Measurements from ENCODE around the gene OSGIN1.
A peak's percentile ranks its signal among the peaks of the same experiment; 100 is the strongest.
"Not testable (repeated sequence)": the region's sequence is repeated elsewhere in the genome, so short reads cannot be mapped to it uniquely, and the experiment has no call there.

OSGIN1 gene

DNA sequence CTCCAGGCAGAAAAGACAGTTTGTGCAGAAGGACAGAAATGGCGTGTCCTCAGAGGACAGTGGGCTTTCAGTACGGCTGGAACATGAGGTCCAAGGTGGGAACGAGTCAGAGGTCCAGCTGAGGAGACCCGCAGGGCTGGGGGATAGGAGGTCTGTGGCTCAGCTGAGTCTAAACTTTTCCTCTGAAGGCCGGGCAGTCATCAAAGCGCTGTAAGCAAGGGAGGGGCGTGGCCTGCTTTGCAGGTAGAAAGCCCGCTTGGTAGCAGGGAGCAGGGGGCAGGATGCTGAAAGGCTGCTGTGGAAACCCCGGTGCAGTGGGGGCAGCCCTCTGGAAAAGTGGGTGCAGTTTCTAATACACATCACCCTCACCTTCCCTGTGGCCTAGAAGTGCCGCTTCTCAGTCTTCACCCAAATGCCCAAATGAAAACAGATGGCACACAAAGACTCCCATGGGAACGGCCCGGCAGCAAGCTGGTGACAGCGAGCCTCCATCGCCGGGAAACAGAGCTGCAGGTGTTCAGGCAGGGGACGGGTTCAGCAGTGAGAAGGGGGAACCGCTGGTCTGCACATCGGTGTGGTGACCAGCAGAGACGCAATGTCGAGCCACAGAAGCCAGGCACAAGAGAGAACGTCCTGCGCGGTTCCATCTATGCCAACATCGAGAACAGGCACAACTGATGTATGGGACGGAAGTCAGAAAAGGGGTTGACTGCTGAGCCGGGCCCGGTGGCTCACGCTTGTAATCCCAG is 12.2 kb upstream of the OSGIN1 start:
- no peak for DNase-seq (ENCODE audit: low read depth in 2 of 2)

DNA sequence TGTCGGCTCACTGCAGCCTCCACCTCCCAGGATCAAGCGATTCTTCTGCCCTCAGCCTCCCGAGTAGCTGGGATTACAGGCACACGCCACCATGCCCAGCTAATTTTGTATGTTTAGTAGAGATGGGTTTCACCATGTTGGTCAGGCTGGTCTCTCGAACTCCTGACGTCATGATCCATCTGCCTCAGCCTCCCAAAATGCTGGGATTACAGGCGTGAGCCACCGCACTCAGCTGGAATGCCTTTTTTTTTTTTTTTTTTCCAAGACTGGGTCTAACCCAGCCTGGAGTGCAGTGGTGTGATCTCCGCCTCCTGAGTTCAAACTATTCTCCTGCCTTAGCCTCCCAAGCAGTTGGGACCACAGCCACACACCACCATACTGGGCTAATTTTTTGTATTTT is 11.5 kb upstream of the OSGIN1 start:
- not testable (repeated sequence) for DNase-seq (ENCODE audit: low read depth in 2 of 2)

DNA sequence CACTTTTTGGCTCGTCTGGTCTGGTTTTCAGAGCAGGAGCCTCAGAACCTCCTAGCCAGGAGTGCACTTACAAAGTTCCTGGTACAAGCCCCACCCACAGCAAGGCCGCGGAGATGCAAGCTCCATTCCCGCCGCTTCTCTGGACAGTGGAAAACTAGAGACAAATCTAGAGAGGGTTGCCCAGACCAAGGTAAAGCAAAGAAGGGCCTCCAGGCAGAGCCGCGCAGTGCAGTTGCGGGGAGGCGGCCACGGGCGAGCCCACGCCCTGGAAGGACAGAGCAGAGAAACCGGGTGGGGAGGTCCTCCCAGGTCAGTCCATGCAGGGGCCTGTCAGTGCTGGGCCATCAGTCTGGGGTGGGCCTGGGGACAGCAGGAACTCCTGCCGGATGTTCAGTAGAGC is 11.0 kb upstream of the OSGIN1 start:
- DNase-seq (ENCODE audit: low read depth in 2 of 2) = no peak

DNA sequence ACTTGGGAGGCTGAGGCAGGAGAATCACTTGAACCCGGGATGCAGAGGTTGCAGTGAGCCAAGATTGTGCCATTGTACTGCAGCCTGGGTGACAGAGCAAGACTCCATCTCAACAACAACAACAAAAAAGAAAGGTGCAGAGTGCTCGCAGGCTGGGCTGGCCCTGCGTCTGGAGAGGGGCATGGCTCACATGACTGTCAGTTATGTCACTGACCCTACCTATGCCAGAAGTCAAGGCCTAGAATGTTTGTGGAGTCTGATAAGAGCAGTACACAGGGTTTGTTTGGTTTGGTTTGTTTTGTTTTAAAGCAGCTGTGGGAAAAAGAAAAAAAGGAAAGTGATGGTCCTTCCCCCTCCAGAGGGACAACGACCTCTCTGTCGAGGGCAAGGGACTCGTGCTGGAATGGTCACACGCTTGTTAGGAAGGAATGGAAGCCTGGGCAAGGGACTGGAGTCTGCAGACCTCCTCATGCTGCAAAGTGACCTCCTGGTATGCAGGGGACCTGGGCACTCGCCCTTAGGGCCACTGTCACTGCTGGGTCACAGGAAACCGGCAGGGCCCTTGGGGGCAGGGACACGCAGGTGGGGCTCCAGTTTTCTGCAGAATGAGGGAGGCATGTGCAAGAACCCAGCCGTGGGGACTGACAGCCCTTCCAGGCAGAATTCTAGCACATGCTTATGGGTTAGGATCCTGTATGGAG is 10.1 kb upstream of the OSGIN1 start:
- DNase-seq (ENCODE audit: low read depth in 2 of 2) = no peak

DNA sequence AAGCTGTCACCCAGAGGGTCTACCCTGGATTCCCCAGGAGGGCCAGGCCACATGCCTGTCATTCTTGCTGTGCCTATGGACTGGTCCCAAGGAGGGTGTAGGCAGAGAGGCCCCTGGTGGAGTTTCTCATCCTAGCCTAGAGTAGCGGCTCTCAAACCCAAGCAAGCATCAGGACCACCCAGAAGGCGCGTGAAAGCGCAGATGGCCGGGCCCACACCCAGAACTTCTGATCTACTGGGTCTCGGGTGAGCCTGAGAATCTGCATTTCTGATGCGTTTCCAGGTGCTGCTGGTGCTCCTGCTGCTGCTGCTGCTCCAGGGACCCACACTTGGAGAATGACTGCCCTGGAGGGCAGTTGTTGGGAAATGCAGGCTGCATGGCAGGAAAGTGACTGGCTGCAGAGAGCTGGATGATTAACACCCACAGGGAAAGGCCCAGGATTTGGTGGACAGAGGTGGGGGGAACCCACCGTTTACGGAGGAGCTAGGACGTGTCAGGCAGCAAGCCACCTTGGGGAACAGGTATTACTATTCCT is 9.5 kb upstream of the OSGIN1 start:
- DNase-seq (ENCODE audit: low read depth in 2 of 2) = no peak

DNA sequence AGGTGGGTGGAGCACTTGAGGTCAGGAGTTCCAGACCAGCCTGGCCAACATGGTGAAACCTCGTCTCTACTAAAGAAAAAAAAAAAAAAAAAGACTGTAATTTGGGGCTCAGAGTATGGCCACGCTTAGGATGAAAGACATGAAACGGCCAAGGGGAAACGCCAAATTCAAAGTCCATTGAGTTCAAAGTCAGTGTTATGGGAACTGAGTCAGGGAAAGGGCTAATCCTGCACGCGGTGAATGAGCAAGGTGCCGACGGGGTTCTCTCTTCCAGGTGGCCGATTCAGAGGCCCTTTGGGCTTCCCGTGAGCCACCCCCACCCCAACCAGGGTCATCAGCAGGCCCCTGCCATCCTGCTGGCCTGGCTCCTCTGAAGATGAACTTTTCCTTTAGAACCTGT is 7.5 kb upstream of the OSGIN1 start:
- no peak for DNase-seq (ENCODE audit: low read depth in 2 of 2)

DNA sequence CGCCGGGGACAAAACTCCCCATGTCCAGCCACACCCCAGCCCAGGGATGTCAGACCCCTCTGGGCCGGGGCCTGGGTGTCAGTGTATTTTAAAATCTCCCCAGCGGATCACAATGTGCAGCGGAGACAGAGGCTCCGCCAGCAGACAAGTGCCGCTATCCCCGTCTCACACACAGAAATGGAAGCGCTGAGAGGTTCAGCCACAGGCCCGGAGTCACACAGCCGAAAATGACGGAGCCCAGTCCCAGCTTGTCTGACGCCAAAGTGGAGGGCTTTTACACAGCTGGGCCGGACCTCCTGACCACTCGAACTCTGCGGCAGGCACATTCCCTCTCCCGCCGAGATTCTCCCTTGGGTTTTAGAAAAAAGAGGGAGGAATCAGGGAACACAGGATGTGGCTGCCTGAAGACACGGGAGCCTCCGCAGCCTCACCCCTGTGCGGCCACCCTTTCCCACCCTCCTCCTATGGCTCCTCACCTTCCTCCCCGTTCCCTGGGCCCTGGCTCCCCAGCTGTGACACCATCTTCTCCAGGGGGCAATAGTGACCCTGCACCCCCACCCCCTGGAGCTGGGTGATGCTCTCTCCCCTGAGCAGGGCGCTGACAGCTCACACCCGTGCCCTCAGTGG is 6.8 kb upstream of the OSGIN1 start:
- no peak for DNase-seq (ENCODE audit: low read depth in 2 of 2)

DNA sequence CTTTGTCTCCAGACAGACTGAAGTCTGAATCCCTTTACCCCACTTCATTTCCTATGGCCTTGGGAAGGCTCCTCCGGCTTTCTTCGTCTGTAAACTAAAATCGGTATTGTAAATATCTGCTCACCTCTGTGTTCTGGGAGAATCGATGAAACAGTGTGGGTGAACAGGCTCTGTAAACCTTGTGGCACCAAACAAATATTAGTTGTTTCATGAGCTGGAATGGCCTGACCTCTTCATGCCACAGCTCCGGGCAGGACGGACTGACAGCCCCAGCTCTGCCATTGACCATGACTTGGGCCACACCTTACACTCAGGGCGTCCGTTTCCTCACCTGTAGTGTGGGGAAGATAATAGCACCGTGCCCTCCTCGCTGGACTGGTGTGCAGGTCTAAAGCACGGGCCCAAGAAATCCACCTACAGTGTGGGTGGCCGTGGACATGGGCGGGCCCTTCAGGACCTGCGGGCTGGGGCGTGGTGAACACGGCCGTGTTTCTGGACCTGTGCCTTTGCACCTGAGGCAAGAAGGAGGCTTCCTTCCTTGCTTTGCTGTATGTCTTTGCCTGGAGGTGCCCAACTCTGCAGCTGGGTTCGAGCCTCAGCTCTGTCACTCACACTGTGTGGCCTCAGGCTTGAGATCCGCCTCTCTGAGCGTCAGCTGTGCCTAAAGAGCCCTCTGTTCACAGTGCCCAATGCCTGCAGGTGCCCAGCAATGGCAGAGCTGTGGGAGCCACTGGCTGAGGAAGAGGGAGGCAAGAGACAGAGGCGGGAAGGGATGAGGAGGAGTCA is 6.1 kb upstream of the OSGIN1 start:
- no peak for DNase-seq (ENCODE audit: low read depth in 2 of 2)

DNA sequence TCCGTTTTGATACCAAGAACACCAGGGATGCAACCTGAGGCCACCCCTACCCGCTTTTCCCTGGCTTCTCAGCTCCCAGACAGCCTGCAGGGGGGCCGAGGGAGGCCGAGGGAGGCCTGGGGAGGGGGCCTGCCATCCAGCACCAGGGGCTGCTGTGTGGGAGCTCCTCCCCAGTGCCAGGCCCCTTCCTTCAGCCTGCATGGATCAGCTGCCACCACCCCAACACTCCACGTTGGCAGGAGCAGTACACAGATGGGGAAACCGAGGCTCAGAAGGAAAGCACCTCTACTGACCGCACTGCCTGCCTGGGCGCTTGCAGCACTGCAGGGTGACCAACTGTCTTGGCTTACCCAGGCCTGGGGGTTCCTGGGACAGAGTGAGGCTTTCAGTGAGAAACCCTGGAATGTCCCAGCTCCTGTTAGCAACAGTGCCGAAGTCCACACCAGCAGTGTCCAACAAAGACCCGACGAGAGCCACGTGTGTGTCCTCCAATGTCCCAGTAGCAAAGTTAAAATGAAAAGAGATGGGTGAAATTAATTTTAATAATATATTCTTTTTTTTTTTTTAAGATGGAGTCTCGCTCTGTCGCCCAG is 5.3 kb upstream of the OSGIN1 start:
- DNase-seq (ENCODE audit: low read depth in 2 of 2) = no peak

DNA sequence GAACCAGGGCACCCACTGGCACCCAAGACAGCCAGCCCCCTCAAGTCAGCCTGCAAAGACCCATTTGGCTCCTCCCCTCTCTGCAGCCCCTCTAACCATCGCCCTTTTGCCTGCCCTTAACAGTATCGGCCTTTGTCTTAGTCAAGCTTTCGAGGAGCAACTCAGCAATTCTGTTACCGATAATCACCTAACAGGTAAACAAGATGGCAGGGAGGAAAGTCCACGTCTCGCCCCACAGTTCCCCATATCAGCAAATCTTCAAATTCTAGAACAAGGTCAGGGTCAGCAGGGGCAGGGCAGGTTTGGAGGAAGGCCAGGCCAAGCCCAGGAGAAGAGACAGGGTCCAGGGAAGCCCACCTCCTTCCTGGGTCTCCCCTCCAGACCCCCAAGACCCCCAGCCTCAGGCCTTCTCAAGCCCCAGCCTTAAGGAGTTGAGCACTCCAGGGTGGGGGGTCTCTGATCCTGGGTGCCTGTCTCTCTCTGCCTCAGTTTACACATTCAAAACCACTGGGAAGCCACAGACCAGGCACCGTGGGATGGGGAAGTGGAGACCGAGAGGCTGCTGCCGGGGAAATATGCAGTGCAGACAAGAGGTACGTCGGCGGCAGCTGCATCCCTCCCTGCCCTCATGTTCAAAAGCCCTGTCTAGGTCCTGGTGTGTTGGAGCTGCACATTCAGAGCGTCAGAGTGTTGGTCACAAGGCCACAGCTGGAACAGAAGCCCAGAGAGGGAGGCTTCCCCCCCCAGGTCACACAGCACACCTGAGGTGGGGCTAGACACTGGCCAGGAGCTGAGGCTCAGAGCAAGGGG is 3.9 kb upstream of the OSGIN1 start:
- DNase-seq (ENCODE audit: low read depth in 2 of 2) = no peak

DNA sequence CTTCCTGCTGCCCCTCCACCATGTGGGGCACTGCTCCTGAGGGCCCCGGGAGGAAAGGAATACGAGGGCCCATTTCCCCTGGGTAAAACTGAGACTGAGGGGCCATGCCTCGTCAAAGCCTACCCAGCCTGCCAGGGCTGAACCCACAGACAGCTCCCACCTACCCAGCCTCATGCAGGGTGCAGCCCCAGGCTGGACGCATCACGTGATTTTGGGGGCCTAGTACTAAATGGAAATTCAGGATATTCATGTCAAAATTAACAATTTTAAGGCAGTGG is 3.4 kb upstream of the OSGIN1 start:
- no peak for DNase-seq (ENCODE audit: low read depth in 2 of 2)

DNA sequence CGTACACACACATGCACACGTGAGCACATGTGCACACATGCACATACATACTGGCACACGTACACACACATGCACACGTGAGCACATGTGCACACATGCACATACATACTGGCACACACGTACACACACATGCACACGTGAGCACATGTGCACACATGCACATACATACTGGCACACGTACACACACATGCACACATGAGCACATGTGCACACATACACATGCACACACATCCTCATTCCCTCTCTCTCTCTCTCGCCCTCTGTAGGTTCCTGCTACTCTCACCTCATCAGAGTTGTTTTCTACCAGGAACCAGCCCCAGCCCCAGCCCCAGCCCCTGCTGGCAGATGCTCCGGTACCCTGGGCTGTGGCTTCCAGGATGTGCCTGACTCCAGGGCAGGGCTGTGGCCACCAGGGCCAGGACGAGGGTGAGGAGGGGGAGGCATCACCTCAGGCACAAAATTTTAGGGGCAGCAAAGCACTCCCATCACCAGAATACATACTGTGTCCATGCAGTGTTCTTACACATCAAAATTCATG is 2.1 kb upstream of the OSGIN1 start:
- DNase-seq (ENCODE audit: low read depth in 2 of 2) = not testable (repeated sequence)

DNA sequence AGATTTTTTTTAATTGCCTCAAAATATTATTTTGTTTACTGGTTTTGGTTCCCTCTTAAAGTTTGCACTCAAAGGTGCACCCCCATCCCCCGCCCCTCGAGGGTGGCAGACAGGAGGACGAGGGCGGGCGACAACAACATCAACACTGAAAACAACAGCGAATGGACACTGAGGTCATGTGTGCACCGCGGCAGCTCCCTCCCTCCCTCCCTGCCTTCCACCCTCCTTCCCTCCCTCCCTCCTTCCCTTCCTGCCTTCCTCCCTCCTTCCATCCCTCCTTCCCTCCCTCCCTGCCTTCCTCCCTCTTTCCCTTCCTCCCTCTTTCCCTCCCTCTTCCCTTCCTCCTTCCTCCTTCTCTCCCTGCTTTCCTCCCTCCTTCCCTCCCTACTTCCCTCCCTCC is 1.5 kb upstream of the OSGIN1 start:
- no peak for DNase-seq (ENCODE audit: low read depth in 2 of 2)

DNA sequence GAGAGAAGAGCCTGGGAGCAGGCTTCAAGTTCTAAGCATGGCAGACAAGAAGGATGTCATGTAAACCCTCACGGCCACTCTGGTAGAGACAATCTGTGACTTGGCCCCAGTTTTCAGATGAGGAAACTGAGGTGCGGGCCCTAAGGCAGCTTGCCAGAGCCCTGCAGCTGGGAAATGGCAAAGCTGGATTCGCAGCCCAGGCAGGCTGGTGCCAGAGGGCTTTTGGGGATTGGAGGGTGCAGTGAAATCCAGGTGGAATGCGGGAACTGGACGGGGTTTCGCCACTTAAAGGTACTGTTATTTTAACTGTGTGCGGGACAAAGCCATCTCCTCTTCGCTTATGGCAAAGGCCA is 477 bp upstream of the OSGIN1 start:
- no peak for DNase-seq (ENCODE audit: low read depth in 2 of 2)

DNA sequence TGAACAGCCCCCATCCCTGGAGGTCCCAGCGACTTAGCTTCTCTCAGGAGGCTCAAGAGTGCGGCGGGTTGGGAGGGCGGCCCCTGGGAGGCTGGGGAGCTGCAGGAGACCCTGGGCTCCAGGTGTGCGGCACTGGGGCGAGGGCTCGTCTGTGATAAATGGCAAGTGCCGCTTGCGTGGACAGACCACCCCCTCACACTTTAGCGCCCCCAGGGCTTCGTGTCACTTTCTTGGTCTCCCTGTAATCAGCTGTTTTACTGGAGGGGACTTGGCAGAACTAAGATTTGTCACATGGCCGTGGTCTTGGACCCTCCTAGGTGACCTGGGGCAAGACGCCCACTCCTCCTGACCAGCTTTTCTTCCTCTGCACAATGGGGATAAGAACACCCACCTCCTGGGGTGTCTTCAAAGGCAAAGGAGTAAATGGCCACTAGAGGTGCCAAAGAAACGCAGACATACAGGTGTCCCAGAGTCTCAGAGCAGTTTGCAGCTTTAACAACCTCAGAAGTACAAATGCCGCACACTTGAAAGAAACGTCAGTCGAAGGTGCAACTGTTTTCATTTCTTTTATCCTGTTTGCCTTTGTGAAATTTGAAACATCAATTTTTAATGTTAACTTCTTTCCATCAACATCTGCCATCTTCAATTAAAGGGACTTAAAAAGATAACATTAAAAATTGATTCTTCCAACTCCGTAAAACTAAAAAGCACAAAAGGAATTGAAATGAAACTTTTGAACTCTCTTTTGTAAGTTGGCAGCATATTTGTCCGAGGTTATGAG is 946 bp downstream of the OSGIN1 start:
- no peak for DNase-seq (ENCODE audit: low read depth in 2 of 2)

DNA sequence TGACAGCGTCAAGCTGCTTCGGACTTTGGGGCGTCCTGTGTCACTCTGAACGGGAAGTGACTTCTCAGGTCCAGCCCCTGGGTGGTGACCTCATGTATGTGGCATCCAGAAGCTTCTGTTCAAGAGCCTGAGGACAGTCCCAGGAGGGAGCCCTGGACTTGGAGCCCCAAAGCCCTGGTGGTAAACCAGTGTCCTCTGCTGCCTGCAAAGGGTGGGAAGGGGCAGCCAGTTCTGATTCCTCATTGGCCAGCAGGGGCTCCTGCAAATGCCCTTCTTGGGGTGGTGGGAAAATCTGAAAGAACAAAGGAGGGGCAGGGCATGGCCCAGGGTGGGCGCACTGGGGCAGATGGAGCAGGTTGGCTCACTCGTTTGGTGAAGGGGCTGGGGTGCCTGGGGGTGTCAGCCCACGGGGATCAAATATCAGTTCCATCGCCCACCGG is 1.6 kb downstream of the OSGIN1 start:
- DNase-seq (ENCODE audit: low read depth in 2 of 2) = no peak

DNA sequence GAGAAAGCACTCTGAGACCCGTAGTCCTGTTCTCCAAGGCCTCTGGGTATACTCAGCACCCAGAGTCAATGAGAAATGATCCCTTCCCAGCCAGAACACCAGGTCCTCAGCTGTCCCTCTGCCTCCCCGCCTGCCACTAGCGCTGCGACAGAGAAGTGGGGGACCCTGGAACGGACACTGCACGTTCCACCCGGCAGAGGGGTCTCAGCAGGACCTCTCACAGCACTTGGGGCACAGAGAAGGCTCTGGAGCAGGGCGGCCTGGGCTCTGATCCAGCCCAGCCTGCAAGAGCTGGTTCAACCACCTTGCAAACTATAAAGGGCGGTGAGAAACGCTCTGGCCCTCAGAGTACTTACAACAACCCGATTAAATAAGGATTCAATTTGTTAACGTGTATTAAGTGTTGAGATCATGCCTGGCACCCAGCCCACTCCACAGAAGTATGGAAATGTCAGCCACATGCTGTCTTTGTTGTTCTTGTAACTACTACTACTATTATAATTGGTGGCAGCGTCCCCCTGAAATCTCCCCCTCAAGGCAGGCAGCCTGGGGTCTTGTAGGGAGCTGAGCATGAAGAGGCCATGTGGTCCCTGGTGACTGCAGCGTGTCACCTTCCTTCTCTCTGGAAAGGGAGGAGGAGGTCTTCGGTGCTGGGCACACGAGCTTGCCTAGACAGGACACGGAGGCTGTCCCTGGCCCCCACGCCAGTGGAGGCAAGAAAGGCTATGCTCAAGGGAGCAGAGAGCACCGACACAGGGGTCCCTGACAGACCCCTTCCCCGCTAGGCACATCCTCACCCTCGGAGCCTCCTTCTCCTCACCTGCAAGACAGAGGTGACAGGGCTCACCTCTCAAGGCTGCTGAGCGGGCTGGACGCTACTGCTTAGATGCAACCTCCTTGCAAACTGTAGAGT is 2.4 kb downstream of the OSGIN1 start:
- DNase-seq (ENCODE audit: low read depth in 2 of 2) = no peak

DNA sequence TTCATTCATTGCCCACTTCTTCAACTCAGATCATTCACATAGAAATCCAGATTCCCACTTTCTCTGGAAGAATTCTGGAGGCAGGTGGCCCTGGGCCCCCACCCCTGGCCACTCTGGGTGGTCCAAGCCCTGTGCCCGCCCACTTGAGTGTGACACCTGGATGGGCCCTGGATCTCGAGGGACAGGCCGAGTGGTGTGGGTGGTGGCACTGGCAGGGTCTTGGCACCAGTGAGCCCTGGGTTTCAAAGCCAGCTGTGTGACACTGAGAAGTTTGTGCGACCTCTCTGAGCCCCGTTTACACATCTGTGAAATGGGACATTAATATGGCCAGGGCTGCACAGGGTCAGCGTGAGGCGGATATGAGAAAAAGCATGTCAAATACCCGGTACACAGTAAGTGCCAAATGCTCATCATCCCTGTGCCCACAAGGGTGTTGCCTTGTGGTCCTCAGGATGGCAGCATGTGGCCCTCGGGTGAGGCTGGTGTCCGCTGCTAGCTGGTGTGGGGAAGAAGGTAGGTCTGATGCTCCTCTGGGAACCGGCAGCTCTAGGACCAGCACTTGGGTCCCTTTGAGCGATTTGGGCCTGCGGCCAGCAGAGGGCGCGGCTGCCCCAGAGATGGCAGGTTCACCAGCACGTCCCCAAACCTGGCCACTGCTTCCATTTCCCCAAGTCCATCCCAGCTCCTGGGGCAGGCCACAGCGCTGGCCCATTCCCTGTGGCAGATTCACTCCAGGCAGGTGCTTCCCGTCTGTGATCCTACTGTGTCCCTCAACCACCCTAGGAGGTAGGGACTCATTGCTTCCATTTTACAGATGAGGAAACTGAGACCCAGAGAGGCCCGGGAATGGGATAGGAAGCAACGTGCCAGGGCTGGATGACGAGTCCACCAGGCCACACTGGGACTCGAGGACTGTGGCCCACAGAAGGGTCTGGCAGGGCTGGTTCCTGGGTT is 3.6 kb downstream of the OSGIN1 start:
- peak; percentile 52 to 72 for DNase-seq (ENCODE audit: low read depth in 2 of 2)

Measured in stimulated activated CD4-positive, alpha-beta T cell treated with anti-CD3 and anti-CD28 coated beads, Interleukin-1b, Interleukin-23, amount 100 ng/mL, for 4 hours (primary cell).